ENCODE data around the gene ERICH6B. TPM values are rescaled to one million over a fixed set of nuclear protein-coding genes. Genes with fewer than 3 reads are reported as not detected.
A peak's percentile ranks its signal among the peaks of the same experiment; 100 is the strongest.

Gene ERICH6B
- total and polyA plus RNA-seq, 2 experiments from 2014 or later, result 0.98 TPM; not detected in 1

GRCh38 chr13:45590066-45590465, 25.5 kb downstream of the ERICH6B start:
- DNase-seq (ENCODE audit: low read depth in 1 of 2, low spot score in 1 of 2), result no peak
- no peak for TF ChIP-seq CTCF (IDR thresholded peaks at IDR 0.05; ENCODE audit: low read depth, low read length)
- Histone ChIP-seq H3K27ac (no peak overlapping the region), H3K4me3 (no peak overlapping the region), H3K9me3 (ENCODE audit: low read depth) (no peaks in the 10 kb centered on the region), H3K27me3 (peaks cover 6% of the 10 kb centered on the region), H3K4me1 (ENCODE audit: low read depth) (no peaks in the 10 kb centered on the region), H3K36me3 (no peaks in the 10 kb centered on the region)

- no peak for TF ChIP-seq CTCF (IDR thresholded peaks at IDR 0.05; ENCODE audit: low read depth, low read length)
- H3K36me3 ChIP-seq, result no peaks in the 10 kb centered on the region
- no peak overlapping the region for H3K4me3 ChIP-seq
- H3K27ac ChIP-seq, result no peak overlapping the region
- DNase-seq (ENCODE audit: low read depth in 1 of 2, low spot score in 1 of 2), result no peak
- H3K27me3 ChIP-seq, result no peaks in the 10 kb centered on the region
- H3K4me1 ChIP-seq (ENCODE audit: low read depth), result no peaks in the 10 kb centered on the region
- H3K9me3 ChIP-seq (ENCODE audit: low read depth), result no peaks in the 10 kb centered on the region
These were observed 27.6 kb downstream of the ERICH6B start for GRCh38 chr13:45587897-45588296.

GRCh38 chr13:45584816-45585215, 30.7 kb downstream of the ERICH6B start:
- H3K27me3 ChIP-seq, result peaks cover under 1% of the 10 kb centered on the region
- peak in 1 of 2 donors; percentile 11 for DNase-seq (ENCODE audit: low read depth in 1 of 2, low spot score in 1 of 2)
- H3K4me1 ChIP-seq (ENCODE audit: low read depth), result no peaks in the 10 kb centered on the region
- no peaks in the 10 kb centered on the region for H3K36me3 ChIP-seq
- no peaks in the 10 kb centered on the region for H3K9me3 ChIP-seq (ENCODE audit: low read depth)
- TF ChIP-seq CTCF (IDR thresholded peaks at IDR 0.05; ENCODE audit: low read depth, low read length), result no peak
- no peak overlapping the region for H3K27ac ChIP-seq
- no peak overlapping the region for H3K4me3 ChIP-seq

GRCh38 chr13:45582408-45583076, 33.0 kb downstream of the ERICH6B start:
- no peaks in the 10 kb centered on the region for H3K9me3 ChIP-seq (ENCODE audit: low read depth)
- H3K4me3 ChIP-seq, result no peak overlapping the region
- TF ChIP-seq CTCF (IDR thresholded peaks at IDR 0.05; ENCODE audit: low read depth, low read length), result no peak
- H3K36me3 ChIP-seq, result no peaks in the 10 kb centered on the region
- no peaks in the 10 kb centered on the region for H3K4me1 ChIP-seq (ENCODE audit: low read depth)
- peaks cover 8% of the 10 kb centered on the region for H3K27me3 ChIP-seq
- DNase-seq (ENCODE audit: low read depth in 1 of 2, low spot score in 1 of 2), result no peak
- H3K27ac ChIP-seq, result no peak overlapping the region

GRCh38 chr13:45576466-45576865, 39.1 kb downstream of the ERICH6B start:
- no peak for TF ChIP-seq CTCF (IDR thresholded peaks at IDR 0.05; ENCODE audit: low read depth, low read length)
- no peaks in the 10 kb centered on the region for H3K4me1 ChIP-seq (ENCODE audit: low read depth)
- peaks cover 13% of the 10 kb centered on the region for H3K27me3 ChIP-seq
- no peak overlapping the region for H3K4me3 ChIP-seq
- no peaks in the 10 kb centered on the region for H3K36me3 ChIP-seq
- DNase-seq (ENCODE audit: low read depth in 1 of 2, low spot score in 1 of 2), result no peak
- no peaks in the 10 kb centered on the region for H3K9me3 ChIP-seq (ENCODE audit: low read depth)
- no peak overlapping the region for H3K27ac ChIP-seq

All from cardiac muscle cell (in vitro differentiated cells and primary cell).